Sigmoid colon (tissue), 4 donors: ENCODE results near the gene GP1BB.

Experiments
- CTCF ChIP-seq, 4 experiments: fragments of 450-650 bp in 3 of 4; fragments of 200-600 bp in 1 of 4; IDR thresholded peaks; one replicate each; pipeline ENCODE4 v1.5.1; 2016 to 2019; ENCODE audit warnings: antibody characterized with exemption in 4 of 4, mild to moderate bottlenecking in 3 of 4, moderate library complexity in 2 of 4
- POLR2A ChIP-seq, 2 donors: fragments of 450-650 bp; IDR thresholded peaks; one replicate each; pipeline ENCODE4 v1.6.1; 2016; ENCODE audit warnings: antibody characterized with exemption in 2 of 2, mild to moderate bottlenecking in 2 of 2, moderate library complexity in 2 of 2
- POLR2AphosphoS5 ChIP-seq, 4 donors: sonication (generic); formaldehyde crosslinking; IDR thresholded peaks; one replicate each; pipeline ENCODE4 v1.6.1; 2017; ENCODE audit warnings: antibody characterized with exemption in 4 of 4

- TF ChIP-seq CTCF (IDR thresholded peaks at IDR 0.05) (no peak), POLR2A (IDR thresholded peaks at IDR 0.05) (no peak), POLR2AphosphoS5 (IDR thresholded peaks at IDR 0.05) (no peak)
These were observed 26.6 kb upstream of the GP1BB start for GRCh38 chr22:19696504-19697276.
